ENCODE data around the gene SLX9. TPM values are rescaled to one million over a fixed set of nuclear protein-coding genes. Genes with fewer than 3 reads are reported as not detected.

SLX9 gene
- total RNA-seq, 6 experiments from 2014 or later, result 27.7 to 34.7 (median 31.5) TPM

- H3K4me3 Mint-ChIP-seq, result no peak overlapping the region
- H3K9me3 Mint-ChIP-seq, result no peaks in the 10 kb centered on the region
- no peaks in the 10 kb centered on the region for H3K27me3 Mint-ChIP-seq (ENCODE audit: insufficient read depth)
- H3K27ac Mint-ChIP-seq, result no peak overlapping the region
- no peak for TF ChIP-seq CTCF (IDR thresholded peaks at IDR 0.05)
- no peaks in the 10 kb centered on the region; the same call in 1 of the 2 replicates for H3K36me3 Mint-ChIP-seq (ENCODE audit: low read depth)
- H3K4me1 Mint-ChIP-seq (ENCODE audit: low read depth), result peaks cover 22% of the 10 kb centered on the region
- DNase-seq, result no peak
Observed at GRCh38 chr21:44943005-44943685, 3.3 kb downstream of the SLX9 start.

- no peak for TF ChIP-seq CTCF (IDR thresholded peaks at IDR 0.05)
- Mint-ChIP-seq H3K4me3 (no peak overlapping the region), H3K9me3 (no peaks in the 10 kb centered on the region), H3K36me3 (ENCODE audit: low read depth) (no peaks in the 10 kb centered on the region; the same call in 1 of the 2 replicates), H3K4me1 (ENCODE audit: low read depth) (peaks cover 22% of the 10 kb centered on the region), H3K27ac (no peak overlapping the region), H3K27me3 (ENCODE audit: insufficient read depth) (no peaks in the 10 kb centered on the region)
- DNase-seq, result no peak
Observed at GRCh38 chr21:44943686-44944550, 4.1 kb downstream of the SLX9 start.

- H3K27me3 Mint-ChIP-seq (ENCODE audit: insufficient read depth), result no peaks in the 10 kb centered on the region
Observed at GRCh38 chr21:44944596-44944995, 4.8 kb downstream of the SLX9 start.

GRCh38 chr21:44946254-44947041, 6.6 kb downstream of the SLX9 start:
- no peaks in the 10 kb centered on the region; the same call in 1 of the 2 replicates for H3K36me3 Mint-ChIP-seq (ENCODE audit: low read depth)
- no peaks in the 10 kb centered on the region for H3K9me3 Mint-ChIP-seq
- TF ChIP-seq CTCF (IDR thresholded peaks at IDR 0.05), result no peak
- H3K4me1 Mint-ChIP-seq (ENCODE audit: low read depth), result peaks cover 11% of the 10 kb centered on the region
- no peaks in the 10 kb centered on the region for H3K27me3 Mint-ChIP-seq (ENCODE audit: insufficient read depth)
- H3K27ac Mint-ChIP-seq, result no peak overlapping the region
- no peak overlapping the region for H3K4me3 Mint-ChIP-seq
- no peak for DNase-seq

More at GRCh38 chr21:44944596-44944995, 4.8 kb downstream of the SLX9 start:
- no peak for DNase-seq
- peaks cover 22% of the 10 kb centered on the region for H3K4me1 Mint-ChIP-seq (ENCODE audit: low read depth)
- H3K36me3 Mint-ChIP-seq (ENCODE audit: low read depth), result no peaks in the 10 kb centered on the region; the same call in 1 of the 2 replicates
- H3K27ac Mint-ChIP-seq, result no peak overlapping the region
- H3K4me3 Mint-ChIP-seq, result no peak overlapping the region
- no peak for TF ChIP-seq CTCF (IDR thresholded peaks at IDR 0.05)
- H3K9me3 Mint-ChIP-seq, result no peaks in the 10 kb centered on the region

Data from HFFc6 (cell line).